Fibroblast of upper back skin (primary cell): ENCODE results near the gene CAMTA1.
A peak's percentile ranks its signal among the peaks of the same experiment; 100 is the strongest.

Source experiments
- DNase-seq: peaks from one replicate; pipeline ENCODE4 v3.0.0-alpha.2; 2013

The CAMTA1 gene

DNA sequence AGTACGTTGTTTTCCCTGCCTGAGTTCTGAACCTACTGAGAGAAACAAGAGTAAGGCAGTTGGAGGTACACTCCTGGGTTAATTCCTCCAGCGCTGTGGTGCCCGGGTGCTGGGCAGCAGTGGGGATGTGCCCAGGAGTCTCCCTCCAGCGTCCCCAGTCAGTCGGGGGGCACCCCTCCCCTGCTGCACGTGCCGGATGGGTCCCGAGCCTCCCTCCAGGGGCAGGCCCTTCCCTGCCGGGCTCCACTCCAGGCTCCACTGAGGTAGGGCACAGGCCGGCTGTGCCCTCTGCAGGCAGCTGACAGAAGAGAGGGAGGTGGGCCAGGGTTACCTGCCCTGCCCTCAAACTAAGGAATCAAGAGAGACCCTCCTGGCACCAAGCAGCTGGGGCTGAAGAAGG, 747.8 kb downstream of the CAMTA1 start:
- no peak for DNase-seq

GRCh38 chr1:7534061-7534825, 749.0 kb downstream of the CAMTA1 start:
- peak; percentile 52 for DNase-seq

DNA sequence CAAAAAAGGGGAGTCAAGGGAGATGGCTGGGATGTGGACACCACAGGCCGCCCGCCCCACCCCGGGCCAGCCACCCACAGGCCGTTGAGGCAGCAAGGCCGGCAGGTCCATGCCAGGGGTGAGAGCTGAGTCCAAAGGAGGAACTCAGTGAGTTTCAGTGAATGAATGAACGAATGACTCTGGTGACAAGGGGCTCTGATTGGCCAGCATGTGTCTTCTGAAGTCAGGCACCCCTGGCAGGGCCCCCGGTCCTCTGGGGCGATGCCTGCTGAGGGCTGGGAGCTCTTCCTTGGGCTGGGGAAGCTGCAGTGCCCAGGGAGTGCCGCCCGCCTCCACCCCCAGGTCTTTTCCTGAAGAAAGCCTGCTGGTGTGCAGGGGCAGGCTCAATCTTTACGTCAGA, 749.8 kb downstream of the CAMTA1 start:
- no peak for DNase-seq

- no peak for DNase-seq
Measured at GRCh38 chr1:7535934-7536878, 751.0 kb downstream of the CAMTA1 start.

- DNase-seq, result no peak
Measured at GRCh38 chr1:7536891-7537591, 751.8 kb downstream of the CAMTA1 start.

DNA sequence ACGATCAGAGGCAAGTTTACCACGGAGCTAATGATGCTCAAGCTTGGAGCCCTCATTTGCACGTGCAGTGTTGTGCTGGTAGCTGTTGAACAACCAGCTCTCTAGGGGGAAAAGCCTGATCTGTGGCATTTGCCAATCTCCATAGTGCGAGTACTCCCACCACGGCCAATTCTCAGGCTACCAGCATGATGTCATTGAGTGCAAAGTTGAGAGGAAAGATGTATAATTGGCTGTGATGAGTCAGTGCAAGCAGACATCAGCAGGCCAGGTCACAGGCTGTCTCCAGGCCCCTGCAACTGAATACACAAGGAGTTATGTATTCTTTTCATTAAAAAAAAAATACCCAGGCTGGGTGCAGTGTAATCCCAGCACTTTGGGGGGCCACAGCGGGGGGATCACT, 752.8 kb downstream of the CAMTA1 start:
- peak; percentile 42 for DNase-seq

DNA sequence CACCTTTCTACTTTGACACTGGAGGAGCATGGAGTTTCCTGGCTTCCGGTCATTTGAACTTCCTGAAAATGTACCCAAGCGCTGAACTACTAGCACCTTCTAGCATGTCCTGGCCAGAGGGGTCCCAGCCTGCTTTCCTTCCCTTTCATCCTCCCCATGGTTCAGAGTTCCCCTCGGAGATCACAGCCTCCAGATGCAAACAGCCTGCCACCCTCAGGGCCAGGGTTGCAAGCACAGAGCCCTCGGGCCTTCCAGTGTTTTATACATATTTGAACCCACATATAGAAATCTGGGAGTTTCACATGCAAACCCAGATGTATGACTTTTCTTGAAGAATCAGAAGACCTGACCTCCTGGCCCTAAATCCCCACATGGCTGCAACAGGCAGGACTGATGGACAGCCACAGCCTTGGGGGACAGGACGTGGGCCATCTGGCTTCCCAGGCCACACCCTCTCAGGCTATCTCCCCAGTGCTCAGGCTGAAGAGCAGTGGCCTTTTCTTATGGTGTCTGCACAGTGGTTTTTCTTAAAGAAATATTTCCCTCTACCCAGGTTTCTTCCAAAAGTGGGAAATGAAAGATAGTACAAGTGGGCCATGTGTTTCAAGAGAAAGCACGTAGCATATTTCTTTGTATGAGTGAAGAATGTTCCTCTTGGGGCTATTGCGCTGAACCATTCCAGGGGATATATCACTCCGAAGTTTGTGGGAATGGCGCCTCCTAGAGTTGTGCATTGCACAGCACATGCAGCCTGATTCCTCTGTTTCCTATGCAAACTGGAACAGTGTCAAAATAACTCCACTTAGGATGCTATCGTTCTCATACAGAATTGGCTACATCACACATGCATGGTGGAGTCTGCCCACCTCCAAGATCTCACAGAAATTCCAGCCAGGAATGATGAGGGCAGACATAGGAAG, 753.9 kb downstream of the CAMTA1 start:
- no peak for DNase-seq

- DNase-seq, result peak; percentile 27
Measured at GRCh38 chr1:7539769-7540175, 754.5 kb downstream of the CAMTA1 start.

DNA sequence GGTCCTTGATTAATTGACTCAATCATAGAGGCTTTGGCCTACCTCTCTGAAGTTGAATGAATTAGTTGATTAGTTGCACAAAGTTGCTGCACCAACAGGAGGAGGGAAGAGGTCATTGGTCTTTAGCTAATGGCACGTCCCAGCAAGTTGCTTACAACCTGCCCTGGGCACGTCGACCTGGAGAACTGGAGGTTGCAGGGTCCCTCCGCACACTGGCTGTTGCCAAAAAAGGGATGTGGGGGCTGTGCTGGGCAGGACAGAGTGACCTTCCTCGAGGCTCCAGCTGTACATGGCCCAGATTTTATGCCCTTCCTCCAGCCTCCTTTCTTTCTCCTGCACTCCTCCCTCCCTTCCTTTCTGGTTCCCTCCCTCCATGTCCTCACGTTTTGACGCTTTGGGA, 755.6 kb downstream of the CAMTA1 start:
- DNase-seq, result no peak

- no peak for DNase-seq
Measured at GRCh38 chr1:7541629-7542028, 756.4 kb downstream of the CAMTA1 start.

DNA sequence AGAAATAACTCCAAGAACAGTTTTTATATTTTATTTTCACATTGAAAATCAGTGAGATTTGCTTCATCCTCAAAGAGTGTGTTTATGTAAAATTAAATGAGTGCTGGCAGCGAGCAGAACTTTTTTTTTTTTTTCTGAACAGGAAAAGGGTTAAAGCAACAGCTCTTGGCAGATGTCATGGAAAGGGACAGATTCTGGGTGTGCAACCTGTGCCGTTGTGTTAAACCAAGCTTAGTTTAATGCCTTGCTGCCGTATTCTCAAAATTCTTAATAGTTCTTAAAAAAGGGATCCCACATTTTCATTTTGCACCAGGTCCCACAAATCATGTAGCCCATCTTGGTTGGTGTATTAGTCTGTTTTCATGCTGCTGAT, 758.5 kb downstream of the CAMTA1 start:
- no peak for DNase-seq

DNA sequence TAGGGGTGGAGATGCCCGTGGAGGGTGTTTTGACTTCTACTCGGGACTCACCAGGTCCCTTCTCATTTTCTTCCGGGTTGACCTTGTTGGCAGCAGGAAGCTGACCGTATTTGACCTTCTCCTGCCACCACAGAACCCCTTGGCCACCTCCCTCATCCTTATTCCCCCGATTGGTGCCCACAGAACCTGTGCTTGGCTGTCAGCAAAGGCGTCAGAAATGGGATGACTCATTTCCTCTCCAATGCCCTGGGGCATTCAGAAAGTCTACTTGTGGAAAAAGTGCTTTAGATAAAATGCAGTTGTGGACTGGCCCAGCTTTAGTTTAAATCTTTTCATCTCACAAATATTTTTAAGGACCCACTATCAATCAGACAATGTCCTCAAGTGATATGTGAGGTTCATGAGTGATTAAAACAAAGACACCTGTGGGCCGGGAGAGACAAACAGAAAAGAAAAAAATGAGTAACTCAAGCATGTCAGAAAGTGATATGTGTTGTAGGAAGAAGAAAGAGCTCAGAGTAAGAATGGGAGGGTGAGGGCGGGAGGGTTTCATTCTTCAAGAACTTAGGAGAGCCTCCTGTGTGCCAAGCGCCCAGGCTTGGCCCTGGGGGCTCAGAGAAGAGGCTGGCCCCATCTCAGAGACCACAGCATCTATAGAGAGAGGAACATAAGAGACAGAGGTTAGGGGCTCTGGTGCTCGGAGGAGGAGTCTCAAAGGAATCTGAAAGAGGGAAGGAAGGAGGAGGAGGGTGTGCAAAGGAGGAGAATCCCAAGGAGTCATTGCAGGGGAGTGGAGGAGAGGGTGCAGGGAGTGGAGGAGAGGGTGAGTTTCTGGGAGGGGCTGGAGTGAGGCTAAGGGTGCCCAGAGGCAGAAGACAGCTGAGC, 764.3 kb downstream of the CAMTA1 start:
- DNase-seq, result peak; percentile 78

DNA sequence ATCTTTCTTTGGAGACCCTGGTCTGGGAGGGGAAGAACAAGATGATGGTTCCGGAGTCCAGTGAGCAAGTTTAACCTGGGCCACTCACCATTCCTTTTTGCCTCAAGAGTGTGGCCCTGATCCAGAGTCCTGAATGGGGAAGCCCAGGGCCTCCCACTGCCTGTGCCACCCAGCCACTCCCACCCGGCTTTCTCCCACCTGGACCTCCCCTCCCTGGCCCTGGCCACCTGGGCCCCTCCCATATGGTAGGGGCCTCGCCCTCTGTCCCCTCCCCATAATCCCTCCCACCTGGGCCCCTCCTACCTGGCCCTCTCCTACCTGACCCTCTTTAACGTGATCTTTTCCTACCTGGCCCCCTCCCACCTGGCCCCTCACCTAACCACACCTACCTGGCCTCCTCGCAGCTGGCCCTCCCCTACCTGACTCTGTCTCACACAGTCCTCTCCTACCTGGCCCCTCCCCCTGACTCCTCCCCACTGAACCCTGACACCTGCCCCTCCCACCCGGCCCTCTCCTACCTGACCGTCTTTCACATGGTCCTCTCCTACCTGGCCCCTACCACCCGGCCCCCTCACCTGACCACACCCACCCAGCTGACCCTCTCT, 765.1 kb downstream of the CAMTA1 start:
- no peak for DNase-seq

- no peak for DNase-seq
Measured at GRCh38 chr1:7550981-7551380, 765.7 kb downstream of the CAMTA1 start.

GRCh38 chr1:7551442-7551841, 766.2 kb downstream of the CAMTA1 start:
- DNase-seq, result no peak

GRCh38 chr1:7552402-7552801, 767.1 kb downstream of the CAMTA1 start:
- DNase-seq, result no peak

- DNase-seq, result no peak
Measured at GRCh38 chr1:7553042-7553690, 767.9 kb downstream of the CAMTA1 start.

GRCh38 chr1:7554385-7555235, 769.4 kb downstream of the CAMTA1 start:
- no peak for DNase-seq
